ENCODE results near the gene EPB41L2.
"Not testable (repeated sequence)": the region's sequence is repeated elsewhere in the genome, so short reads cannot be mapped to it uniquely, and the experiment has no call there.

EPB41L2 gene

GRCh38 chr6:130920969-130921368 is 142.1 kb downstream of the EPB41L2 start:
- no peak for DNase-seq (ENCODE audit: low read depth in 1 of 2, low spot score in 1 of 2)

- no peak for DNase-seq (ENCODE audit: low read depth in 1 of 2, low spot score in 1 of 2)
Measured at GRCh38 chr6:130918171-130918570, 144.9 kb downstream of the EPB41L2 start.

- DNase-seq (ENCODE audit: low read depth in 1 of 2, low spot score in 1 of 2) = not testable (repeated sequence)
Measured at GRCh38 chr6:130915606-130916005, 147.4 kb downstream of the EPB41L2 start.

- peak in 1 of 2 donors; percentile 21 for DNase-seq (ENCODE audit: low read depth in 1 of 2, low spot score in 1 of 2)
Measured at GRCh38 chr6:130913120-130913519, 149.9 kb downstream of the EPB41L2 start.

- DNase-seq (ENCODE audit: low read depth in 1 of 2, low spot score in 1 of 2) = no peak
Measured at GRCh38 chr6:130912434-130912833, 150.6 kb downstream of the EPB41L2 start.

- DNase-seq (ENCODE audit: low read depth in 1 of 2, low spot score in 1 of 2) = no peak
Measured at GRCh38 chr6:130908958-130909357, 154.1 kb downstream of the EPB41L2 start.

- DNase-seq (ENCODE audit: low read depth in 1 of 2, low spot score in 1 of 2) = no peak
Measured at GRCh38 chr6:130908188-130908587, 154.9 kb downstream of the EPB41L2 start.

GRCh38 chr6:130907687-130908086 is 155.4 kb downstream of the EPB41L2 start:
- no peak for DNase-seq (ENCODE audit: low read depth in 1 of 2, low spot score in 1 of 2)

- no peak for DNase-seq (ENCODE audit: low read depth in 1 of 2, low spot score in 1 of 2)
Measured at GRCh38 chr6:130906736-130907381, 156.2 kb downstream of the EPB41L2 start.

GRCh38 chr6:130903602-130904001 is 159.4 kb downstream of the EPB41L2 start:
- no peak for DNase-seq (ENCODE audit: low read depth in 1 of 2, low spot score in 1 of 2)

- DNase-seq (ENCODE audit: low read depth in 1 of 2, low spot score in 1 of 2) = no peak
Measured at GRCh38 chr6:130903007-130903406, 160.0 kb downstream of the EPB41L2 start.

GRCh38 chr6:130900913-130901312 is 162.1 kb downstream of the EPB41L2 start:
- DNase-seq (ENCODE audit: low read depth in 1 of 2, low spot score in 1 of 2) = no peak

- no peak for DNase-seq (ENCODE audit: low read depth in 1 of 2, low spot score in 1 of 2)
Measured at GRCh38 chr6:130896249-130896648, 166.8 kb downstream of the EPB41L2 start.

- DNase-seq (ENCODE audit: low read depth in 1 of 2, low spot score in 1 of 2) = no peak
Measured at GRCh38 chr6:130895516-130895915, 167.5 kb downstream of the EPB41L2 start.

- DNase-seq (ENCODE audit: low read depth in 1 of 2, low spot score in 1 of 2) = no peak
Measured at GRCh38 chr6:130893766-130894165, 169.3 kb downstream of the EPB41L2 start.

GRCh38 chr6:130893277-130893676 is 169.8 kb downstream of the EPB41L2 start:
- no peak for DNase-seq (ENCODE audit: low read depth in 1 of 2, low spot score in 1 of 2)

GRCh38 chr6:130890521-130890971 is 172.5 kb downstream of the EPB41L2 start:
- no peak for DNase-seq (ENCODE audit: low read depth in 1 of 2, low spot score in 1 of 2)

- no peak for DNase-seq (ENCODE audit: low read depth in 1 of 2, low spot score in 1 of 2)
Measured at GRCh38 chr6:130889423-130889822, 173.6 kb downstream of the EPB41L2 start.

GRCh38 chr6:130888246-130888645 is 174.8 kb downstream of the EPB41L2 start:
- no peak for DNase-seq (ENCODE audit: low read depth in 1 of 2, low spot score in 1 of 2)

- DNase-seq (ENCODE audit: low read depth in 1 of 2, low spot score in 1 of 2) = no peak
Measured at GRCh38 chr6:130886966-130887365, 176.1 kb downstream of the EPB41L2 start.

- peak; percentile 42 to 77 for DNase-seq (ENCODE audit: low read depth in 1 of 2, low spot score in 1 of 2)
Measured at GRCh38 chr6:130885392-130886192, 177.5 kb downstream of the EPB41L2 start.

GRCh38 chr6:130882370-130882769 is 180.7 kb downstream of the EPB41L2 start:
- DNase-seq (ENCODE audit: low read depth in 1 of 2, low spot score in 1 of 2) = no peak
